GM12875 (cell line): ENCODE results near the gene HCN2.

Experiments used
- H3K4me3 ChIP-seq: one replicate; pipeline ENCODE4 v1.5.1; 2011; ENCODE audit warnings: low read depth, low read length, control low read depth
- TF ChIP-seq, protein P1 (sequence below): IDR thresholded peaks from 2 replicates; pipeline ENCODE4 v1.5.1; 2011; ENCODE audit warnings: low read depth, mild to moderate bottlenecking, control low read depth, inconsistent platforms, low read length, moderate library complexity, borderline replicate concordance; ENCODE audit not compliant: insufficient read depth

The HCN2 gene

DNA sequence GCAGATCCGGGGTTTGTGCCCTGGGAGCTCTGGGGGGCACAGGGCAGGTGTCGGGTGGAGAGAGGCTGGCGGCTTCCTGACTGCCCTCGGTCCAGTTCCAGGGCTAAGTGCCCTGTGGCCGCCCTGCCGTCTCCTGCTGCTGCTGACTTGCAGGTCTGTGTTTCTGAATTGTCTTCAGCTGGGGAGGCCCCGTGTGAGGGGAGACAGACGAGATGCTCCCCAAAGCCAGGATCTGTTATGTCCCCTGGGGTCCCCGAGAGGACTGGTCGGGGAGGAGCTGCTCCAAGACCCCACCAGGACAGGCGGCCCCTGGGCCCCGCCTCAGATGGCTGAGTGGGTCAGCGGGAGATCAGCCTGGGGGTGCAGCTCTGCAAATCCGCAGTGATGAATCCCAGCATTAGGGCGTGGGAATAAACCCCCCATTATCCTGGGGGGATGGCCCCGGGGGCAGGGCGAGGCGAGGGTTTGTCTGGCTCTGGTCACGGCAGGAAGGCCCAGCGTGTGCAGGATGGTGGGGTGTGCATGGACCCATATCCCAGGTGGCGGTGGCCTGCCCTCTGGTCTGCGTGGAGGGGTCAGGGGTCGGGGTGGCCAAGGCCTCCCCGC lies 4.7 kb downstream of the HCN2 start:
- no peak overlapping the region for H3K4me3 ChIP-seq
- TF ChIP-seq, protein P1, sequence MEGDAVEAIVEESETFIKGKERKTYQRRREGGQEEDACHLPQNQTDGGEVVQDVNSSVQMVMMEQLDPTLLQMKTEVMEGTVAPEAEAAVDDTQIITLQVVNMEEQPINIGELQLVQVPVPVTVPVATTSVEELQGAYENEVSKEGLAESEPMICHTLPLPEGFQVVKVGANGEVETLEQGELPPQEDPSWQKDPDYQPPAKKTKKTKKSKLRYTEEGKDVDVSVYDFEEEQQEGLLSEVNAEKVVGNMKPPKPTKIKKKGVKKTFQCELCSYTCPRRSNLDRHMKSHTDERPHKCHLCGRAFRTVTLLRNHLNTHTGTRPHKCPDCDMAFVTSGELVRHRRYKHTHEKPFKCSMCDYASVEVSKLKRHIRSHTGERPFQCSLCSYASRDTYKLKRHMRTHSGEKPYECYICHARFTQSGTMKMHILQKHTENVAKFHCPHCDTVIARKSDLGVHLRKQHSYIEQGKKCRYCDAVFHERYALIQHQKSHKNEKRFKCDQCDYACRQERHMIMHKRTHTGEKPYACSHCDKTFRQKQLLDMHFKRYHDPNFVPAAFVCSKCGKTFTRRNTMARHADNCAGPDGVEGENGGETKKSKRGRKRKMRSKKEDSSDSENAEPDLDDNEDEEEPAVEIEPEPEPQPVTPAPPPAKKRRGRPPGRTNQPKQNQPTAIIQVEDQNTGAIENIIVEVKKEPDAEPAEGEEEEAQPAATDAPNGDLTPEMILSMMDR = no peak

DNA sequence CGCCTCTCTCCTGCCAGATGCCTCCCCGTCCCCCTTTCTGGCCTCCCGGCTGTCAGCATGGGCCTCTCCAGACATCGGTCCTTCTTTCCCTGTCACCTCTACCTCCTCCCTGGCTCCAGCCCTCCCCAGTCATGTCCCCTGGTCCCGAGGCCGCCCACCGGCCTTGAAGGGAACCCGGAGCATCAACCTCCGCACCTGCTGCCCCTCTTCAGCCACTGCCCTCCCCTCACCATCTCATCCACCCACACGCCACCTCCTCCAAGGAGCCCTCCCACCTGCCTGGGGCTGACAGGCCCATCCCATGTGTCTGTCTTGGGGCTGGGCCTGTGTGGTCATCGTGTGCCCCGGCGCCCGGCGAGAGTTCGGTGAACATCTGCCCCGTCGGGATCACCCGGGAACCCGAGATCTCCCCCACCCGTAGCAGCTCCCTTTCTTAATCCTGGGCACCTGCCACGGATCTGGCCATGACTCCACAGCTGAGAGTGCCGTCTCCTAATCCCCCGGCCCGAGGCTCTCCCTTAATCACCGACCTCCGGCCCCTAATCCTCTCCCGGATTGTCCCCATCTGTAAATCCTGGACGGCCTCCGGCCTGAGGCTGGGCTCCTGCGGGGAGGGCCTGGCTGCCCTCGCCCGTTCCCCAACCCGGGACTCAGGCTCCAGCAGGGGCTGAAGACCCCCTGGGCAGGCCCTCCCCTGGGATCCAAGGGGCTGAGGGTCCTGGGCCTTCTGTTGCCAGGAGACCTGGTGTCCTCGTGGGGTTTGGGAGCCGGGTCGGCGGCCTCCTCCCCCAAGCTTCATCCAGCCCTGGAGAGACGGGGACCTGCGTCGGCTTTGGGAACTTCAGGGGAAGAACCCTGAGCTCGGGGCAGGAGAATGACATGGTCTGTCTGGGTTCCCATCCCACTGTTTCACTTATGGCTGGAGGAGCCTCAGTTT lies 5.9 kb downstream of the HCN2 start:
- TF ChIP-seq, protein P1 = no peak
- H3K4me3 ChIP-seq = no peak overlapping the region

DNA sequence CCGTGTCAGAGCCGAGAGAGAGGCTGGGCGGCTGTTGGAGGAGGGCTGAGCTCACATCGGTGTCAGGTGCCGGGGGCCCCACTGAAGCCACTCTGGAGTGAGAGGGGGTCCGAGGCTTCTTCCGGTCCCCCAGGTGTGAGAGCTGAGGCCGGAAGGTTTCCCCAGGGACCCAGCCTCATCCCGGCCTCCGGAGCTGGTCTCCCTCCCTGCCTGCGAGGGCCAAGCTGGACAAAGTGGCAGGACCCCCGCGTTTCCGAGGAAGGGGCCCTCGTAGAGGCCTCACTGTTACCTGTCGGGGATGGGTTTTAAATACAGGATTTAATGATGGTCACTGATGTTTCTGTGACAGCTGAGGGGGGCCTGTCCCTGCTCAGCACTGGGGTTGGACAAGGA lies 6.6 kb downstream of the HCN2 start:
- TF ChIP-seq, protein P1 = no peak
- no peak overlapping the region for H3K4me3 ChIP-seq

DNA sequence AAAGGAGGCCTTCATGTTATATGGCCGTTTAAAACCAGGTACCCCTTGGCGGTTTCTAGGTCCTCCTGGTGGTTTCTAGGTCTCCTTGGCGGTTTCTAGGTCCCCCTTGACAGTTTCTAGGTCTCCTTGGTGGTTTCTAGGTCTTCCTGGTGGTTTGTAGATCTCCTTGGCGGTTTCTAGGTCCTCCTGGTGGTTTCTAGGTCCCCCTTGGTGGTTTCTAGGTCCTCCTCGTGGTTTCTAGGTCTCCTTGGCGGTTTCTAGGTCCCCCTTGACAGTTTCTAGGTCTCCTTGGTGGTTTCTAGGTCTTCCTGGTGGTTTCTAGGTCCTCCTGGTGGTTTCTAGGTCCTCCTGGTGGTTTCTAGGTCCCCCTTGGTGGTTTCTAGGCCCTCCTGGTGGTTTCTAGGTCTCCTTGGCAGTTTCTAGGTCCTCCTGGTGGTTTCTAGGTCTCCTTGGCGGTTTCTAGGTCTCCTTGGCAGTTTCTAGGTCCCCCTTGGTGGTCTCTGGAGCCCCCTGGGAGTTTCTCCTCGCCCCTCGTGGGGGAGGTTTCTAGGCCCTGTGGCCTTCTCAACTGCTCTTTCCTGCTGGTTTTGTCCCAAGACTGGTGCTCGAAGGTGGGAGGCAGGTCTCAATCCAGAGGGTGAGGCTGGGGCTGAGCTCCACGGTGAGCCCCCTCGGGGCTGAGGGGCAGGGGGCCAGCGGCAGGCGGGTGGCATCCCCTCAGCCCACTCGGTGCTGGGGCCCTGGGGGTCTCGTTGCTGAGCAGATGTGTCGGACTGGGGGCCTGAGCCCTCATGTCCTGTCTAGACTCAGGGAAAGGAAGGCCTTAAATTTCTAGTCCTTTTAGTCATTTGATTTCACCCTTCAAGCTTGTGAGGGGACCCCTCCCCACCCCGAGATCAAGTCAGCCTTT lies 8.0 kb downstream of the HCN2 start:
- TF ChIP-seq, protein P1 = no peak
- H3K4me3 ChIP-seq = no peak overlapping the region

DNA sequence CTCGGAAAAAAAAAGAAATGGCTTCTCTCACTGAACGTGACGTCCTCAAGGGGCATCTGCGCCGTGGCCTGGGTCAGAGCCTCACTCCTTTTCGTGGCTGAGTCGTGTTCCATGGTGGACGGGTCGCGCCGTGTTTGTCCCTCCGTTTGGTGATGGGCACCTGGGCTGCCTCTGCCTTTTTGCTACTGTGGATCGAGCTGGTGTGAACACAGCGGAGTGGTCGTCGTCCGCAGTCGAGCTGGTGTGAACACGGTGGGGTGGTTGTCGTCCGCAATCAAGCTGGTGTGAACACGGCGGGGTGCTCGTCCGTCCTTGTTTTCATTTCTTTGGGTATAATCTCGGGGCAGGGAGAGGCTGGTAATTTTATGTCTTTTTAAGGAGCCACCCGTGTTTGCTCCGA lies 11.6 kb downstream of the HCN2 start:
- TF ChIP-seq, protein P1 = no peak
- no peak overlapping the region for H3K4me3 ChIP-seq

DNA sequence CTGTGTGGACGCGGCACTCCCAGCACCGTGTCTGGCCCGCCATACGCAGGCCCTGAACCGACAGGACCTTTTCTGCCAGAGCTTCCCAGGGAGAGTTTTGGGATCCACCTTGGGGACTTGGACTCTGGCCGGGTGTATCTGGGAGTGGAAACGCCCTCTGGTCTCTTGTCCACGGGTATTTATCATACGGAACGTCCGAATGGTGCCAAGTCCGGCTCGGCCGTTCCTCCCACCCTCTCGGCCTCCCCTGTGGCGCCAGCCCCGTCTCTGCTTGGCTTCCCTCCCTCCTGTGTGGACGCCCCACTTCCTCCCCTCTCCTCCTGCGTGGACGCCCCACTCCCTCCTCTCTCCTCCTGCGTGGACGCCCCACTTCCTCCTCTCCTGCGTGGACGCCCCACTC lies 12.1 kb downstream of the HCN2 start:
- H3K4me3 ChIP-seq = no peak overlapping the region
- TF ChIP-seq, protein P1 = no peak
